LHCN-M2 (cell line): ENCODE results near the gene NEFH. TPM values are rescaled to one million over a fixed set of nuclear protein-coding genes. Genes with fewer than 3 reads are reported as not detected.

Experiments used
- total RNA-seq: library from RNA; depleted of rRNA; stranded (reverse); fragments of >200 nt; gene quantifications from 2 replicates; pipeline ENCODE4 v1.2.3, GENCODE V29; 2014; rRNA removed

The NEFH gene
- total RNA-seq, 1 experiment from 2014 or later, result 4.2 TPM

Other genes starting within 250 kb of the NEFH start
- gene RHBDD3, start 212.2 kb upstream of the NEFH start, total RNA-seq, result 36.9 and 43.5 TPM in 2 replicates
- 262 and 297 TPM in 2 replicates for gene EWSR1, start 211.9 kb upstream of the NEFH start, total RNA-seq
- 33.3 and 47.1 TPM in 2 replicates for gene GAS2L1, start 173.6 kb upstream of the NEFH start, total RNA-seq
- 0.06 TPM in 1 of 2 replicates, not detected in the other for gene RASL10A, start 164.5 kb upstream of the NEFH start, total RNA-seq
- 64.1 and 65.5 TPM in 2 replicates for gene AP1B1, start 91.6 kb upstream of the NEFH start, total RNA-seq
- not detected in 2 replicates for gene RFPL1, start 41.6 kb upstream of the NEFH start, total RNA-seq
- 40.3 and 42.6 TPM in 2 replicates for gene THOC5, start 73.5 kb downstream of the NEFH start, total RNA-seq
- gene NIPSNAP1, start 100.9 kb downstream of the NEFH start, total RNA-seq, result 38.0 and 45.8 TPM in 2 replicates
- 105 and 110 TPM in 2 replicates for gene NF2, start 123.4 kb downstream of the NEFH start, total RNA-seq
- not detected in 2 replicates for gene CABP7, start 239.8 kb downstream of the NEFH start, total RNA-seq